VCaP (cell line): ENCODE results near the gene ARRDC3.

ENCODE experiments used
- H3K27ac ChIP-seq: fragments of 450-650 bp; 2 replicates; pipeline ENCODE4 v1.5.1; 2017
- TF ChIP-seq, protein P1 (sequence below): fragments of 450-650 bp; conservative IDR thresholded peaks from 2 replicates; pipeline ENCODE4 v1.5.1; 2017; ENCODE audit warnings: mild to moderate bottlenecking, moderate library complexity

ARRDC3 gene

DNA sequence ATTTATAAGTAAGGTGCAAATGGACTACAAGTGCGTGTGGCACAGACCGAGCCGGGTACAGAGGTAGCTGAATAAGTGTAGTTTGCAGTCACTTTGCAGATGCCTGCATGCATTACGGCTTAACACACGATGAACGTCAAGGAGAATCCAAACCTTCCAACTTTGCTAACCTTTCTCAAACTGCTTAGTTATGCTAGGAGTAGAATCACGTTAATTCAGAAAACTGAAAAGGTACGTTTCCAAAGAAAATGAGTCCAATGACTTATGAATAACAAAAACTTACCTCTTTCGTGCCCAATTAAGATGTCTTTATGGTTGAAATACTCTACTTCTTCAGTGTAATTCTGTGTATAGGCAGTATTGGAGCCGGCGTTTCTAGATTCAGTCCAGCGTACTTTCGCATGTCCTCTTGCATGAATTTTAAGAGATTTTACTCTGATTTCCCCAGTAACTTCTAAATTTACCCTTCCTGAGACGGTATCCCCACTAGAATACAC lies 539 bp downstream of the ARRDC3 start:
- peak overlapping the region; percentile 98 for H3K27ac ChIP-seq
- TF ChIP-seq, protein P1, sequence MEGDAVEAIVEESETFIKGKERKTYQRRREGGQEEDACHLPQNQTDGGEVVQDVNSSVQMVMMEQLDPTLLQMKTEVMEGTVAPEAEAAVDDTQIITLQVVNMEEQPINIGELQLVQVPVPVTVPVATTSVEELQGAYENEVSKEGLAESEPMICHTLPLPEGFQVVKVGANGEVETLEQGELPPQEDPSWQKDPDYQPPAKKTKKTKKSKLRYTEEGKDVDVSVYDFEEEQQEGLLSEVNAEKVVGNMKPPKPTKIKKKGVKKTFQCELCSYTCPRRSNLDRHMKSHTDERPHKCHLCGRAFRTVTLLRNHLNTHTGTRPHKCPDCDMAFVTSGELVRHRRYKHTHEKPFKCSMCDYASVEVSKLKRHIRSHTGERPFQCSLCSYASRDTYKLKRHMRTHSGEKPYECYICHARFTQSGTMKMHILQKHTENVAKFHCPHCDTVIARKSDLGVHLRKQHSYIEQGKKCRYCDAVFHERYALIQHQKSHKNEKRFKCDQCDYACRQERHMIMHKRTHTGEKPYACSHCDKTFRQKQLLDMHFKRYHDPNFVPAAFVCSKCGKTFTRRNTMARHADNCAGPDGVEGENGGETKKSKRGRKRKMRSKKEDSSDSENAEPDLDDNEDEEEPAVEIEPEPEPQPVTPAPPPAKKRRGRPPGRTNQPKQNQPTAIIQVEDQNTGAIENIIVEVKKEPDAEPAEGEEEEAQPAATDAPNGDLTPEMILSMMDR = no peak

- H3K27ac ChIP-seq = peak overlapping the region; percentile 98
- TF ChIP-seq, protein P1 = no peak
These were observed 1.2 kb downstream of the ARRDC3 start for GRCh38 chr5:91381774-91382359.

DNA sequence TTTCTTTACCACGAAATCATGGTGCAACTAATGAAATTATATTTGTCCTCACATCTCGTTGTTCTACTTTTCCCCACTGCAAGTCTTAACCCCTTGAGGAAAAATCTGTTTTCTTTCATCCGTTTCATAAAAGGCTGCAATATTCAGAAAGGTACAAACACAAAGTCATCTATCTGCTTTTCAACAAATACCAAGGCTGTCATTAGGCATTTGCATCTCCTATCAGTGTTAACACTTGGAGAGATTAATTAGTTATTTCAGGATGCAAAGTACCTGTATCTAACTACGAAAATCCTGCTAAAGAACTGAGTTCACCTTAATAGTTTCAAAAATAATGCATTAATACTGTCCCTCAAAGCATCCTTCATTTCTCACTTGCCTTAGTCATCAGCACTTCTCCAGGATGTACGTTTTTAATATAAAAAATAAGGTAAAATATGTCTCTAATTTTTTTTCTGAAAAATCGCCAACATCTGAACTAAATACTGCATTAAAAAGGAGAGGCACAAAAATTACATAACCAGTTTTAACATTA lies 1.8 kb downstream of the ARRDC3 start:
- TF ChIP-seq, protein P1 = no peak
- H3K27ac ChIP-seq = peak overlapping the region; percentile 98

DNA sequence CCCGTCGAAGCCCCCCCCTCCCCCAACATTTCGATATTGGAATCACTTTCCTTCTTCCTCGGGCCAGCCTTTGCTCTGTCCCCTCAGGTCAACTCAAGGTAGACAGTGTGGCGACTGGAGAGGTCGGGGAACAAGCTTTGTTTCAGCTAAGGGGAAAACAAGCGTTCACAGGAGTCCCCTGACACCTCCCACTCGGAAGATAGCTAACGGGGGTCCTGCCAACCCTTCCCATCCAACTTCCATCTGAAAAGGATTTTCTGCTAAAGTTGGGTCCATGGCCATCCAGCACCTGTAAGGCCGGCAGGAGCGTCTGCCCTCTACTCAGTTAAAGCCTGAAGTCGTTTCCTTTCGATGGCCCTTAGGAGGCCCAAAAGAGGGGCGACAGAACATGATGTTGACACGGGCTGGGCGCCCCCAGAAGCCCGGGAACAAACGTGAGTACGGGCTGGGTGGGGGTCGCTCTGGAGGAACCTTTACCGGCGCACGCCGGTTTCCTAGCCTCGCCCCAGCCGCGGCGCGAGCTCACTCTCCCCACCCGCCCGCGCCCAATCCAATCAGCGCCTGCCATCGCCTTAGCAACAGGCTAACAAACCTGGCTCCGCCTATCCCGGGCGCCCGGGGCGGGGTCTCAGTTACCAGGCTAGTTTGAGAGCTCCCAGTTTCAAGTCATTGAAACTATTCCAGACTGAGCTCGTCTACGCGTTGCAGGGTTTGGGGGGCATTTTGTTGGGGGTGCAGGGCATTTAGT lies 2.5 kb downstream of the ARRDC3 start:
- peak overlapping the region; percentile 98 for H3K27ac ChIP-seq
- TF ChIP-seq, protein P1 = no peak

DNA sequence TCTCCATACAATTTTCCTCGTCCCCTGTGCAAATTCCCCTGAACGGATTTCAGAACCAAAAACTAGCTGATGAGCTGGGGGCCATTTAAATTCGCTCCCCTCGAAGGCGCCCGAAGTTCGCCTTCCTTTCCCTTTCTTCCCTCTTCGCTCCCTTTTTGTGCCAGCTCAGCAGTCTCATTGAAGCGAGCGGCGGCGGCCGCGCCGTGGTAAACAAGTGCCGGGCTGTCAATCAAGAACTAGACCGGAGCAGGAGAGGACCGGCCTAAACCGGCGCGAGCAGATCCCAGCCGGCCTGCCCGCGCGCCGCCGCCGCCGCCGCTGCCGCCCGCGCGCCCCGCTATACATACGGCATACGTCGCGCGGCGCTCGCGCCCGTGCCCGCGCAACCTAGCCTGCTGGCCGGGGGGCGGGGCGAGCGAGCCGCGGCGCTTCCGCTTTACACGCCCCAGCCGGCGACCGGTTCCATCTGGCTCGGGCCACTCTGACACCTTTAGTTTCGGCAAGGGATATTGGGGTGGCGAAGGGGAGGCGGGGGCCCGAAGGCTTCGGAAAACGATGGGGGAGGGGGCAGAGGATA lies 3.1 kb downstream of the ARRDC3 start:
- peak overlapping the region; percentile 98 for H3K27ac ChIP-seq
- TF ChIP-seq, protein P1 = no peak

DNA sequence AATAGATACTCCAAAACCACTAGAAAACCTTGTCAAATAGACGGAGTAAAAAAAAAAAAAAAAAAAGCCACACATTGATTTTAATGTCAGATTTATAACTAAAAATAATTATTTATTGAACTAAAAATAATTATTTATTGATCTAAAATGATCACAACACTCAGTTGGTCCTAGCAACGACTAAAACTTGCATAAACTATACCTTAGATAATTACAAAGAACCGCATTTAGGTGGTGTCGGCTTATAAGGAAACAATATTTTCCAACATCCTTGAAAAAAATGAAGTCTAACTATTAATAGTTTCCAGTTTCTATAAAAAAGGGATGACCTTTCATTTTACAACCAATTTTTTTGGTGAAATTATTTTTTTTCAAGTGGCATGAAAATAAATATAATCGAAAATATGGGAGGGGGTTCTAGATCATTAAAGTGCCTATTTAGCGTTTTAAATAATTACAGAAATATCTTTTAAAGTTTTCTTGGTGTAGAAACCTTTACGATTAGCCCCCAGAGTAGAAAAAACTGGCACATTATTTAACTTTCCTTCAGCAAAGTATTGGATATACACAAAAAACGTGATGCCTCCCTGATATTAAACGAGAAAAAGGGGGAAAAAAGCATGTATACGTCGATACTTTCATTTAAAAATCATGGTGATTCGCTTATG lies 3.7 kb downstream of the ARRDC3 start:
- TF ChIP-seq, protein P1 = no peak
- peak overlapping the region; percentile 98 for H3K27ac ChIP-seq
